OCI-LY1 (cell line): ENCODE data around the gene TAF11L5.
"Not testable (repeated sequence)": the region's sequence is repeated elsewhere in the genome, so short reads cannot be mapped to it uniquely, and the experiment has no call there.

Experiments used
- H2AFZ ChIP-seq: fragments of 200-600 bp; sonication (generic), shearing (Covaris generic); 2 replicates; pipeline ENCODE4 v1.6.0; 2014; ENCODE audit warnings: antibody characterized with exemption, mild to moderate bottlenecking, low read length
- H3F3A ChIP-seq: fragments of 200-600 bp; sonication (generic), shearing (Covaris generic); 2 replicates; pipeline ENCODE4 v1.6.0; 2014; ENCODE audit warnings: mild to moderate bottlenecking, antibody characterized with exemption, low read length, moderate library complexity; ENCODE audit not compliant: insufficient read depth
- H3K27ac ChIP-seq: fragments of 200-600 bp; sonication (generic); 2 replicates; pipeline ENCODE4 v1.5.1; 2014; ENCODE audit warnings: low read length, mixed run types, mild to moderate bottlenecking, low read depth; ENCODE audit not compliant: poor library complexity, severe bottlenecking
- H3K27me3 ChIP-seq: fragments of 200-600 bp; sonication (generic); 2 replicates; pipeline ENCODE4 v1.6.0; 2014; ENCODE audit warnings: antibody characterized with exemption, mild to moderate bottlenecking, low read length, moderate library complexity; ENCODE audit not compliant: insufficient read depth
- H3K36me3 ChIP-seq: fragments of 200-600 bp; sonication (generic); 2 replicates; pipeline ENCODE4 v1.6.1; 2014; ENCODE audit warnings: mild to moderate bottlenecking, antibody characterized with exemption, low read length, moderate library complexity, mixed read lengths; ENCODE audit not compliant: insufficient read depth
- H3K4me1 ChIP-seq: fragments of 200-600 bp; sonication (generic); 2 replicates; pipeline ENCODE4 v1.5.1; 2014; ENCODE audit warnings: mild to moderate bottlenecking, low read length, moderate library complexity; ENCODE audit not compliant: insufficient read depth, severe bottlenecking
- H3K4me2 ChIP-seq: fragments of 200-600 bp; sonication (generic), shearing (Covaris generic); 2 replicates; pipeline ENCODE4 v1.6.1; 2014; ENCODE audit warnings: low read length
- H3K4me3 ChIP-seq: fragments of 200-600 bp; sonication (generic); 2 replicates; pipeline ENCODE4 v1.5.1; 2014; ENCODE audit warnings: low read length, low read depth, mild to moderate bottlenecking, mixed read lengths; ENCODE audit not compliant: poor library complexity, severe bottlenecking
- H3K79me2 ChIP-seq: fragments of 200-600 bp; shearing (Covaris generic); 2 replicates; pipeline ENCODE4 v1.6.1; 2016; ENCODE audit warnings: mixed run types, low read length, mixed read lengths; ENCODE audit not compliant: insufficient read depth
- H3K9ac ChIP-seq: fragments of 200-600 bp; sonication (generic), shearing (Covaris generic); 2 replicates; pipeline ENCODE4 v1.6.1; 2014; ENCODE audit warnings: mild to moderate bottlenecking, low read length, mixed read lengths
- H3K9me2 ChIP-seq: fragments of 200-600 bp; sonication (generic), shearing (Covaris generic); 2 replicates; pipeline ENCODE4 v1.6.1; 2014; ENCODE audit warnings: low read depth, mild to moderate bottlenecking, low read length, mixed read lengths
- H3K9me3 ChIP-seq: fragments of 200-600 bp; shearing (Covaris generic); 2 replicates; pipeline ENCODE4 v1.6.1; 2014; ENCODE audit warnings: low read length, mixed read lengths
- H4K20me1 ChIP-seq: fragments of 200-600 bp; sonication (generic), shearing (Covaris generic); 2 replicates; pipeline ENCODE4 v1.6.0; 2016; ENCODE audit warnings: mild to moderate bottlenecking, low read length; ENCODE audit not compliant: insufficient read depth
- EZH2 ChIP-seq: fragments of 200-600 bp; sonication (generic), shearing (Covaris generic); IDR thresholded peaks from 2 replicates; pipeline ENCODE4 v1.8.0; 2017; ENCODE audit warnings: borderline replicate concordance, mixed run types, mild to moderate bottlenecking, antibody characterized with exemption, low read length, moderate library complexity, mixed read lengths
- TF ChIP-seq, protein P1 (sequence below): fragments of 200-600 bp; sonication (generic), shearing (Covaris generic); IDR thresholded peaks from 2 replicates; pipeline ENCODE4 v1.5.1; 2017; ENCODE audit warnings: mild to moderate bottlenecking, antibody characterized with exemption, low read length, moderate library complexity, mixed read lengths

The TAF11L5 gene

DNA sequence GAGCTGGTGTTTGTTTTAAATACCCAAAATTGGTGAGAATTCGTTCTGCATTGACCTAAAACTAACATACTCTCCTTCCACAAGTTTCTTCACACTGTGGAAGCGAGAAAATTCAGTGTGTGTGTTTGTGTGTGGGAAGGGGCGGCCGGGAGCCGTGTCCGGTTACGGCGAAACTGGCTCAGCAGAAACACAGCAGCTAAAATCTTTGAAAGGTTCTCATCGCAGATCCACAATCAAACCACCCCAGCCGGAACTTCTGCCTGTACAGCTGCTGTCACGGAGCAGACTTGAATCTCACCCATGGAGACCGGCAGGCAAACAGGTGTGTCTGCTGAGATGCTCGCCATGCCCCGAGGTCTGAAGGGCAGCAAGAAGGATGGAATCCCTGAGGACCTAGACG, at the start of gene TAF11L5:
Gene TAF11L5, plus strand, starts transcription at position 301 of the 400 bp plus-strand sequence.
- not testable (repeated sequence) for H3K4me1 ChIP-seq, H3K9me3 ChIP-seq, H3K9me2 ChIP-seq, H3F3A ChIP-seq, H3K9ac ChIP-seq, H2AFZ ChIP-seq, H3K4me3 ChIP-seq, H3K27me3 ChIP-seq, H3K36me3 ChIP-seq, H3K4me2 ChIP-seq, H4K20me1 ChIP-seq, H3K27ac ChIP-seq, H3K79me2 ChIP-seq

DNA sequence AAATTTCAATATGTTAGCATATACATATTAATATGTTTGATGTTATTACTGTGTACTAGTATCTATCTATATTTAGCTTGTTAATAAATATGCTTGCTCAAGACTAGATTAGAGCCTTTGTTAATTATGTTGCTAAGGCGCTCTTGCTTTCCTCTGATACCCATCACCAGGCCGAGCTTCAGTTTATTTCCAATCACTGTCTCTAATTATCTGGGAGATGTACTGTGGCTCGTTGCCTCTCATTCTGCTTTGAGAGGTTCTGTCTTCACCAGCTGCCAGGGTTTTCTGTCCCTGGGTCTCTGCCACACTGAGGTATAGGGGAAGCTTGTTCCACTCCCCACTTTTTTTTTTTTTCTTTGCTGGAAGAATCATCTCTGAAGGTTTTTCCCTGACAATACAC, 48.0 kb upstream of the TAF11L5 start:
- Histone ChIP-seq H3K9me3 (no peaks in the 10 kb centered on the region), H3K4me1 (no peaks in the 10 kb centered on the region), H3K36me3 (no peaks in the 10 kb centered on the region), H3K4me3 (no peak overlapping the region), H3K9me2 (no peaks in the 10 kb centered on the region), H3K9ac (no peak overlapping the region), H2AFZ (no peak overlapping the region), H3K79me2 (no peaks in the 10 kb centered on the region), H3K4me2 (no peak overlapping the region), H3F3A (no peaks in the 10 kb centered on the region), H4K20me1 (no peaks in the 10 kb centered on the region), H3K27ac (no peak overlapping the region), H3K27me3 (no peaks in the 10 kb centered on the region)
- TF ChIP-seq, protein P1, sequence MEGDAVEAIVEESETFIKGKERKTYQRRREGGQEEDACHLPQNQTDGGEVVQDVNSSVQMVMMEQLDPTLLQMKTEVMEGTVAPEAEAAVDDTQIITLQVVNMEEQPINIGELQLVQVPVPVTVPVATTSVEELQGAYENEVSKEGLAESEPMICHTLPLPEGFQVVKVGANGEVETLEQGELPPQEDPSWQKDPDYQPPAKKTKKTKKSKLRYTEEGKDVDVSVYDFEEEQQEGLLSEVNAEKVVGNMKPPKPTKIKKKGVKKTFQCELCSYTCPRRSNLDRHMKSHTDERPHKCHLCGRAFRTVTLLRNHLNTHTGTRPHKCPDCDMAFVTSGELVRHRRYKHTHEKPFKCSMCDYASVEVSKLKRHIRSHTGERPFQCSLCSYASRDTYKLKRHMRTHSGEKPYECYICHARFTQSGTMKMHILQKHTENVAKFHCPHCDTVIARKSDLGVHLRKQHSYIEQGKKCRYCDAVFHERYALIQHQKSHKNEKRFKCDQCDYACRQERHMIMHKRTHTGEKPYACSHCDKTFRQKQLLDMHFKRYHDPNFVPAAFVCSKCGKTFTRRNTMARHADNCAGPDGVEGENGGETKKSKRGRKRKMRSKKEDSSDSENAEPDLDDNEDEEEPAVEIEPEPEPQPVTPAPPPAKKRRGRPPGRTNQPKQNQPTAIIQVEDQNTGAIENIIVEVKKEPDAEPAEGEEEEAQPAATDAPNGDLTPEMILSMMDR: no peak
- TF ChIP-seq EZH2: no peak

DNA sequence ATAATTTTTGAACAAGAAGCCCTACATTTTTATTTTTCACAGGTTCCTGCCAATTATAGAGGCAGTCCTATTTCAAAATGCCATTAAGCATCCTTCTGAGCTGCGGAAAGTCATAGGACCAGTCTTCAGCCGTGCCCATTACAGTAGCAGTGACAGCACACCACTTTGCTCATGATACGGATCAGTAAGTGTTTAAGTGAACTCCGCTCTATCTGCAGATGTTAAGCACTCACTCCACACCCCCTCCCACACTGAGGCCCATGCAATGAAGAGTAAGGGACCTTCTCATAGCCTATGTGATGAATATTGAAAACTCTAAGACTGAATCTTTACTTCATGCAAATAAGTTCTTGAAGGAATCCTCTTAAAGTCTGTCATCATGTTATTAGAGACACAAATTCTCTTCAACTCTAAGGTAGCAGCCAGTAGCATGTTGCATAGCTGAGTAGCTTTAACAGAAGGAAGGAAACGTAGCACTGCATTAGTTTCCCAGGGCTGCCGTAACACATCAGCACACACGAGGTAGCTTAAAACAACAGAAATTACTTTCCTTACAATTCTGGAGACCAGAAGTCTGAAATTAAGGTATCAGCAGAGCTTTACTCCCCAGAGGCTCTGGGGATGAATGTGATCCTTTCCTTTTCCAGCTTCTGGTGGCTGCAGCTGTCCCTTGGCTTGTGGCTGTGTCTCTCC, 47.3 kb upstream of the TAF11L5 start:
- Histone ChIP-seq H3K27me3 (no peaks in the 10 kb centered on the region), H2AFZ (no peak overlapping the region), H3K9me3 (no peaks in the 10 kb centered on the region), H3K9me2 (no peaks in the 10 kb centered on the region), H3F3A (no peaks in the 10 kb centered on the region), H3K4me1 (no peaks in the 10 kb centered on the region), H3K9ac (no peak overlapping the region), H3K79me2 (no peaks in the 10 kb centered on the region), H3K27ac (no peak overlapping the region), H3K4me3 (no peak overlapping the region), H3K4me2 (no peak overlapping the region), H4K20me1 (no peaks in the 10 kb centered on the region), H3K36me3 (no peaks in the 10 kb centered on the region)
- no peak for TF ChIP-seq EZH2
- TF ChIP-seq, protein P1: no peak

DNA sequence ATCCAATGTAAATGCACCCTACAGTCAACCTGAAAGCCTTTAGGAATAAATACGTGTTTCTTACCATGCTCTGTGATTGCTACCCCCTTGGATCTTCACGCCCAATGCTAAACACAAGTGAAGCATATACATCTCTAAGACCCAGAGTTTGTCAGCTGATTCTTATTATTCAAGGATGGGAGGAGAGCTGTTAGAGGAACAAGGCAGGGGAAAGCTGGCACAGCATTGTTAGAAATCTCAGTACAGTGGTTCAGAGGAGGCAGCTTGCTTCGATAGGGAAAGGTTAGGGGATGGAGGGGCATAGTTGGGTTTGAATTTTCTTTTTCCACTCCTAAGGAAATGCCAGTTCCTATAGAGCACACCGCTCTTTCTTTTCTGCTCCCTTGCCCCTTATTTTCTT, 43.7 kb upstream of the TAF11L5 start:
- Histone ChIP-seq H3K4me1 (no peaks in the 10 kb centered on the region), H3K4me2 (no peak overlapping the region), H3K79me2 (no peaks in the 10 kb centered on the region), H4K20me1 (no peaks in the 10 kb centered on the region), H3K9me3 (no peaks in the 10 kb centered on the region), H3F3A (no peaks in the 10 kb centered on the region), H3K36me3 (no peaks in the 10 kb centered on the region), H3K27ac (no peak overlapping the region), H3K4me3 (no peak overlapping the region), H3K27me3 (no peaks in the 10 kb centered on the region), H2AFZ (no peak overlapping the region), H3K9me2 (no peaks in the 10 kb centered on the region), H3K9ac (no peak overlapping the region)
- TF ChIP-seq EZH2: no peak
- TF ChIP-seq, protein P1: no peak
